HG02763 (cell line): ENCODE data around the gene FBXO47.
"Not testable (repeated sequence)": the region's sequence is repeated elsewhere in the genome, so short reads cannot be mapped to it uniquely, and the experiment has no call there.

Source experiments
- ATAC-seq: cut with Tn5 transposase; IDR thresholded peaks from one replicate; pipeline ENCODE4 v1.9.1; 2021; ENCODE audit warnings: mild to moderate bottlenecking, moderate library complexity; ENCODE audit not compliant: unreplicated experiment

The FBXO47 gene

DNA sequence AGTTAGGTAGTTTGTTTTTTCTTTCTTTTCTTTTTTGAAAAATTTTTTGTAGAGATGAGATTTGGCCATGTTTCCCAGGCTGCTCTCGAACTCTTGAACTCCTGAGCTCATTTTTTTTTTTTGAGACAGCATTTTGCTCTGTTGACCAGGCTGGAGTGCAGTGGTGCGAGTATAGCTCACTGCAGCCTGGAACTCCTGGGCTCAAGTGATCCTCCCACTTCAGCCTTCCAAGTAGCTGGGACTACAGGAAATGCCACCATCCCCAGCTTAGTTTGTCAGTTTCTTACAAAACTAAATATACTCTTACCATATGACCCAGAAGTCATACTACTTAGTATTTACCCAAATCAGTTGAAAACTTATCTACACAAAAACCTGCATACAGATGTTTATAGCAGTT is 14.4 kb upstream of the FBXO47 start:
- no peak for ATAC-seq

DNA sequence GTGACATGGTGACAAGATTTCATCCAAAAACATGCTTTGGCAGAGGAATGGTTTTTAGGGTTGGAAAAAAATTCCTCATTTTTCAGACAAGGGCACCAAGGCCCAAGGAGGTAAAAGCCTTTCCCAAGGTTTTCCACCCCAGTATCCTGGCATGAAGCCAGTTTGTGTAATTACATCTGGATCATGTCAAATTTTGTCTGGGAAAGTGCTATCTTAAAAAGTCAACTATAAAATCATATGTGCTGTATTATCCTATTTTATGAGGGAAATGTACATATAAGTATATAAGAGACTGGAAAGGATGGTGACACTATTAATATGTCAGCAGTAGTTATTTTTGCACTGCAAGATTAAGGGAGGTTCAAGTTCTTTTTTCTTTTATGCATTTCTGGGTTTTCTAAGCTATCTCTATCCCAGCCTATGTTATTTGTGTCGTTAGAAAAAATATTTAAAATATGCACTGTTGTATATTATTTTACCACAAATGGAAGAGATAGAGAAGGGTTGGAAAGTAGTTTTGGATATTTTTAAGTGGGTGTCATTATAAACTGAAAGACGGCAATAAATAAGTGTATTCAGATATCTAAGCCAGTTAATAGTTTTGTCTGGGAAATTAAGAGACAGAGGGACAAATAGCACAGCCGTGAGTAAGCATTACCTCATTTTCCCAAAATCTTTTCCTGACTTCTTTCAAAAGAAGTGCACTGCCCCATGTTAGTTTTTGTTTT is 13.5 kb upstream of the FBXO47 start:
- no peak for ATAC-seq

DNA sequence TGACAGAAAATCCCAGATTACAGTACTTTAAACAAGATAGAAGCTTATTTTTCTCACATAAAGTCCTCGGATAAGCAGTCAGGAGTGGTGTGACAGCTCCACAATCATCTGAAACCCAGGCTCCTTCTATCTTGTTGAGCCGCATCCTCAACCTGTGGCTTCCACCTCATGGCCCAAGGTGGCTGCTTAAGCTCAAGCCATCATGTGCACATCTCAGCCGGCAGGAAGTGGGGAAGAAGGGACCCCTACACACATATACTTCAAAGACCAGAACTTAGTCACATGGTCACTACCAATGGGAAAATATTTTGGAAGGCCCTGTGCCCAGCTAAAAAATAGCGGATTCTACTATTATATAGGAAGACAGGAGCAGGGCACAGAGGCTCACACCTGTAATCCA is 11.0 kb upstream of the FBXO47 start:
- ATAC-seq: no peak

- ATAC-seq: not testable (repeated sequence)
Observed at GRCh38 chr17:38976187-38976551, 9.0 kb upstream of the FBXO47 start.

GRCh38 chr17:38970804-38971203 is 3.6 kb upstream of the FBXO47 start:
- ATAC-seq: no peak

DNA sequence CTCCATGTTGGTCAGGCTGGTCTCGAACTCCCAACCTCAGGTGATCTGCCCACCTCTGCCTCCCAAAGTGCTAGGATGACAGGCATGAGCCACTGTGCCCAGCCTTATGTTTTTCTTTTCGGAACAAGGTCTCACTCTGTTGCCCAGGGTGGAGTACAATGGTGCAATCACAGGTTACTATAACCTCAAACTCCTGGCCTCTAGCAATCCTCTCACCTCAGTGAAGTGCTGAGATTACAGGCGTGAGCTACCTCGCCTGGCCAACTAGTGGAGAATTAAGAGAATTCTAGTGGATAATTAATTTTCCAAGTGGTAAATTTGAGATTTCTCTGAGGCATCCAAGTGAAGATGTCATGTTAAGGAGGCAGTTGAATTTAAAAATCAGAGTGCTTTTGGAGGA is 2.9 kb upstream of the FBXO47 start:
- no peak for ATAC-seq

DNA sequence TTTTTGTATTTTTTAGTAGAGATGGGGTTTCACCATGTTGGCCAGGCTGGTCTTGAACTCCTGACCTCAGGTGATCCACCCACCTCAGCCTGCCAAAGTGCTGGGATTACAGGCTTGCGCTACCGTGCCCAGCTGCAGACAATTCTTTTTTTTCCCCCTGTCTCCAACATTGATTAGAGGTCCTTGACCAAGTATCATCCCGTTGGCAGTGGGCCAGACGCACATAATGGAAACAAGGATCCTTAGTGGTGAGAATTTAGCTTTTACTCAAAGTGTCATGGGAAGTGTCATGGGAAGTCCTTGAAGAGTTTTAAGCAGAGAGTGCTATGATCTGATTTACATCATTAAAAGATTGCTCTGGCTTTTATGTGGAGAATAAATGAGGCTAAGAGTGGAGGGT is 2.1 kb upstream of the FBXO47 start:
- ATAC-seq: no peak

GRCh38 chr17:38961413-38961812 is 5.8 kb downstream of the FBXO47 start:
- no peak for ATAC-seq

GRCh38 chr17:38960402-38960801 is 6.8 kb downstream of the FBXO47 start:
- no peak for ATAC-seq

GRCh38 chr17:38959508-38959907 is 7.7 kb downstream of the FBXO47 start:
- no peak for ATAC-seq

GRCh38 chr17:38958756-38959155 is 8.4 kb downstream of the FBXO47 start:
- no peak for ATAC-seq

GRCh38 chr17:38958326-38958725 is 8.9 kb downstream of the FBXO47 start:
- no peak for ATAC-seq

- not testable (repeated sequence) for ATAC-seq
Observed at GRCh38 chr17:38953800-38954199, 13.4 kb downstream of the FBXO47 start.

- ATAC-seq: no peak
Observed at GRCh38 chr17:38947189-38947588, 20.0 kb downstream of the FBXO47 start.

DNA sequence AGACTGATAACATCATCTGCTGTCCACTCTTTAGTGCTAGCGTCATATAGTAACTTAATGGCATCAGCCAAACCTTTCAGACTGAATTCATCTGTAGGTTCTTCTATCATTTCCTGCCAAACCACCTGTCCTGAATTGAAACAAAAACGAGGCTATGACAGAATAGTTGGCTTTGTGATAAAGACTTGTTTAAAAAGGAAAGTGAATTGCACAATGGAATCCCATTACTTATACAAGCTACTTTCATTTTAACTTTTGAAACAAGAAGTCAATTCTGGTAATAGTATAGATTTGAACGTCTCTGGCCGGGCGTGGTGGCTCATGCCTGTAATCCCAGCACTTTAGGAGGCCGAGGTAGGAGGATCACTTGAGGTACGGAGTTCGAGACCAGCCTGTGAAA is 23.6 kb downstream of the FBXO47 start:
- no peak for ATAC-seq

- ATAC-seq: no peak
Observed at GRCh38 chr17:38942696-38943334, 24.4 kb downstream of the FBXO47 start.

DNA sequence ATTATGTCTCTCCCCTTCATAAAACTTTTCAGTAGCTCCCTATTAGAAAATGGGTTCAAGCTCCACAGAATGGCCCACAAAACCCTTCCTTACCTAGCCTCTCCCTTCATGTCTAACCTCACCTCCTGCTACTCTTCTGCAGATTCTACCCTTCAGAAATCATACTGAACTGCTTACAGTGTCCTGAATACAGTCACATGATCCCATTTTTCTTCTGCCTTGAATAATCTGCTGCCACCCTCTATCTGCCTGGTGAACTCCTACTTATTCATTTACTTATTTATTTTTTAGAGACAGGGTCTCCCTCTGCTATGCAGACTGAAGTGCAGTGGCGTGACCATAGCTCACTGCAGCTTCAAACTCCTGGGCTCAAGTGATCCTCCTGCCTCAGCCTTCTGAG is 26.8 kb downstream of the FBXO47 start:
- no peak for ATAC-seq

- ATAC-seq: no peak
Observed at GRCh38 chr17:38939987-38940386, 27.2 kb downstream of the FBXO47 start.

DNA sequence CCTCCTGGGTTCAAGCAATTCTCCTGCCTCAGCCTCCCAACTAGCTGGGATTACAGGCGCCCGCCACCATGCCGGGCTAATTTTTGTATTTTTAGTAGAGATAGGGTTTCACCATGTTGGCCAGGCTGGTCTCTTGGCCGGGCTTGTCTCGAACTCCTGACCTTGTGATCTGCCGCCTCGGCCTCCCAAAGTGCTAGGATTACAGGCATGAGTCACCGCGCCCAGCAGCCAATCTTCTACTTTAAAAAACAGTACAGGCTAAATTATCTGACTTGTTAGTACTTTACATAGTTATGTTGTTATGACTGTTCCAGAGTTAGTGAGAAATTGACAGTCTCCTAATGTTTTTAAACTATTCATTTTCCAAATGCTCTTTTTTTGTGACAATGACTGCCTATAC is 33.2 kb downstream of the FBXO47 start:
- not testable (repeated sequence) for ATAC-seq

GRCh38 chr17:38930782-38931181 is 36.4 kb downstream of the FBXO47 start:
- ATAC-seq: not testable (repeated sequence)

DNA sequence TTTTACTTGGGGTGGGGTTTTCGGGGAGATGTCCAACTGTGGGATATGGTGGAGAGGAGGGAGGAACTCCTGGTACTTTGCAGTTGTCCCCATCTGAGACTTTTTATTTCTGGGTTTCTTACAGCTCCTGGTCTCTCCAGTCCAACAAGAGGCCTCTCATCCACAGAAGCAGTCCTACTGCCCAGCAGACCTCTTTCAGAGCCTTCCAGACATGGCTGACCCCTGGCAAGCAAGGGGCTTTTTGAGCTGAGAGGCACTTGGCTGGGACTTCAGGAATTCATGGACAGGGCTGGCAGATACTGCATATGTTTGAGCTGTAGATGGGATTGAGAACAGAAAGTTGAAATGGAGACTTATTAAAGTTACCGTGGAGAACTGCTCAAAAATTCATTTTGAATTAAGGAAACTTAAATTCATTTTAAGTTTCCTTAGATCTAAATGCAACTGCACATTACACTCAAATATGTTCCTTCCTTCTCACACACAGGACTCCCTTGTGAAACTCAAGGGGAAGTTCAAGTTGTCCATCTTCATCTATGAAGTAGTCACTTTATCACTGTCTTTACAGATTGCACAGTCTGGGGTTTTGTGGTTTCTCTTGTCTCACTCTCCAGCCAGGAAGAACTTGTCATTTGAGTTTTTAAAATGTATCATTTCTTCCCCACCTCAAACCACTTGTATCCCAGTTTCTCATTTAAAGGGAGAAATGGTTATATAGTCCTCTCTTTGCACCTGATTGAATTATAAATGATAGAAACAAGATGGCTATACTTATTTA is 40.7 kb downstream of the FBXO47 start:
- ATAC-seq: no peak
